K562 (cell line): ENCODE results near the gene IFFO2. TPM values are rescaled to one million over a fixed set of nuclear protein-coding genes. Genes with fewer than 3 reads are reported as not detected.

Experiments used
- ATAC-seq: fragments of 200-7000 bp; cut with Tn5 transposase; 3 replicates; pipeline ENCODE4 v1.9.1; 2020; ENCODE audit warnings: moderate library complexity
- BruUV-seq: library from RNA; stranded (reverse); fragments of 400-500 nt; replicated peaks from 2 replicates; lab custom pipeline; 2021; lab: Mats Ljungman, UMichigan
- CTCF ChIA-PET: fragments of 300-600 bp; formaldehyde crosslinking; extraction: SDS; loops from one replicate; lab custom pipeline; 2021; ENCODE audit warnings: low intra/inter-chr PET ratio; lab: Yijun Ruan, JAX
- POLR2A ChIA-PET: fragments of 300-600, 350-650 bp; sonication (Branson Sonifier 250); formaldehyde crosslinking; extraction: SDS; loops from one replicate; lab custom pipeline; 2021; ENCODE audit warnings: antibody characterized with exemption, inconsistent platforms; lab: Yijun Ruan, JAX
- DNase-seq, 4 experiments: peaks; one replicate each; pipeline versions ENCODE4 v3.0.0 to v3.0.0-alpha.2; 2011 to 2018; ENCODE audit warnings: low spot score in 3 of 4, mixed read lengths in 3 of 4; ENCODE audit errors: extremely low read depth in 1 of 4
- FAIRE-seq: peaks from 2 replicates; lab custom pipeline; 2011; peaks lifted over from hg19 to GRCh38; lab: Jason Lieb, UNC
- H2AFZ ChIP-seq: 2 replicates; pipeline ENCODE4 v1.6.0; 2011; ENCODE audit warnings: low read depth, low read length, control low read depth, inconsistent platforms
- H3K27ac ChIP-seq: fragments of 200-600 bp; 3 replicates; pipeline ENCODE4 v1.8.0; 2011; ENCODE audit warnings: low read depth, mild to moderate bottlenecking, control low read depth, inconsistent platforms, low read length, moderate library complexity, mixed read lengths; ENCODE audit errors: extremely low read depth
- H3K27me3 ChIP-seq, 2 experiments: fragments of 300-600 bp in 1 of 2; 2 replicates in 1 of 2; 3 replicates in 1 of 2; pipeline versions ENCODE4 v1.6.0 to v1.8.0; 2011; ENCODE audit warnings: inconsistent platforms in 2 of 2, low read length in 2 of 2, mild to moderate bottlenecking in 1 of 2, mixed read lengths in 1 of 2, moderate library complexity in 1 of 2; ENCODE audit not compliant: control insufficient read depth in 2 of 2, insufficient read depth in 2 of 2
- H3K36me3 ChIP-seq: fragments of 300-600 bp; 3 replicates; pipeline ENCODE4 v1.8.0; 2011; ENCODE audit warnings: mild to moderate bottlenecking, low read length, inconsistent platforms; ENCODE audit not compliant: control insufficient read depth, insufficient read depth
- H3K4me1 ChIP-seq, 2 experiments: fragments of 200-600 bp in 1 of 2; replicated peaks in 1 of 2; 2 replicates in 1 of 2; 3 replicates in 1 of 2; pipeline versions ENCODE4 v1.5.1 to v1.8.0; 2011; ENCODE audit warnings: inconsistent platforms in 2 of 2, low read length in 2 of 2, mild to moderate bottlenecking in 1 of 2, mixed read lengths in 1 of 2, moderate library complexity in 1 of 2; ENCODE audit not compliant: control insufficient read depth in 2 of 2, insufficient read depth in 2 of 2
- H3K4me2 ChIP-seq: 2 replicates; pipeline ENCODE4 v1.6.1; 2011; ENCODE audit warnings: low read length, control low read depth, inconsistent platforms, mixed read lengths; ENCODE audit not compliant: insufficient read depth
- H3K4me3 ChIP-seq: fragments of 200-600 bp; sonication (generic), shearing (Covaris generic); 2 replicates; pipeline ENCODE4 v1.5.1; 2016; ENCODE audit warnings: control low read depth, inconsistent platforms
- H3K79me2 ChIP-seq: fragments of 200-600 bp; 3 replicates; pipeline ENCODE4 v1.8.0; 2011; ENCODE audit warnings: low read length, inconsistent platforms; ENCODE audit not compliant: control insufficient read depth, insufficient read depth
- H3K9ac ChIP-seq, 2 experiments: 2 replicates each; pipeline versions ENCODE4 v1.6.0 to v1.6.1; 2011; ENCODE audit warnings: low read depth in 2 of 2, low read length in 2 of 2, control low read depth in 1 of 2, inconsistent platforms in 1 of 2, mild to moderate bottlenecking in 1 of 2, mixed read lengths in 1 of 2; ENCODE audit not compliant: insufficient read depth in 1 of 2
- H3K9me1 ChIP-seq: one replicate; pipeline ENCODE4 v1.6.0; 2011; ENCODE audit warnings: inconsistent platforms, mild to moderate bottlenecking, low read length, moderate library complexity; ENCODE audit not compliant: control insufficient read depth, insufficient read depth
- H3K9me3 ChIP-seq: replicated peaks from 2 replicates; pipeline ENCODE4 v1.5.1; 2011; ENCODE audit warnings: low read depth, low read length, inconsistent platforms; ENCODE audit not compliant: control insufficient read depth, insufficient read depth
- H4K20me1 ChIP-seq: replicated peaks from 2 replicates; pipeline ENCODE4 v1.6.1; 2011; ENCODE audit warnings: low read length, inconsistent platforms, mixed read lengths; ENCODE audit not compliant: control insufficient read depth, insufficient read depth
- ARNT ChIP-seq, 2 experiments: fragments of 450-650 bp; IDR thresholded peaks; 2 replicates each; pipeline ENCODE4 v1.6.1; 2016; ENCODE audit warnings: mild to moderate bottlenecking in 1 of 2
- CTBP1 ChIP-seq: fragments of 450-650 bp; IDR thresholded peaks from 2 replicates; pipeline ENCODE4 v1.6.1; 2016; ENCODE audit warnings: borderline replicate concordance
- EGR1 ChIP-seq: fragments of 450-650 bp; conservative IDR thresholded peaks from 2 replicates; pipeline ENCODE4 v1.6.1; 2017; ENCODE audit warnings: mild to moderate bottlenecking
- FOSL1 ChIP-seq: fragments of 200-800 bp; sonication (Bioruptor generic); conservative IDR thresholded peaks from 2 replicates; pipeline ENCODE4 v1.6.1; 2016; ENCODE audit warnings: missing genetic modification characterization, missing compliant biosample characterization
- HNRNPL ChIP-seq: fragments of 200-400 bp; formaldehyde crosslinking; IDR thresholded peaks from 2 replicates; pipeline ENCODE4 v1.6.1; 2017; ENCODE audit warnings: low read depth, mild to moderate bottlenecking, low read length
- MAFG ChIP-seq: fragments of 450-650 bp; conservative IDR thresholded peaks from 2 replicates; pipeline ENCODE4 v1.6.1; 2016; ENCODE audit warnings: missing genetic modification characterization, missing compliant biosample characterization
- SNRNP70 ChIP-seq: fragments of 200-400 bp; formaldehyde crosslinking; optimal IDR thresholded peaks from 2 replicates; pipeline ENCODE3; 2017; ENCODE audit warnings: low read depth, low read length
- ZNF253 ChIP-seq: fragments of 250-450 bp; sonication (Bioruptor Pico); conservative IDR thresholded peaks from 2 replicates; pipeline ENCODE4 v1.6.1; 2021; ENCODE audit warnings: mild to moderate bottlenecking
- ZNF444 ChIP-seq: fragments of 250-450 bp; sonication (Bioruptor Pico); IDR thresholded peaks from 2 replicates; pipeline ENCODE4 v1.4.0; 2020; ENCODE audit warnings: mild to moderate bottlenecking, moderate library complexity
- WGBS: fragments of 100-300 bp; shearing (Covaris generic); methylation state at CpG from one replicate; pipeline ENCODE4 v1.1.6; 2016; ENCODE audit warnings: low coverage, mixed read lengths; ENCODE audit not compliant: insufficient coverage; ENCODE audit errors: missing lambda C conversion rate; 5-methylcytosine and 5-hydroxymethylcytosine counted together
- in situ Hi-C: fragments of 300-500 bp; cut with MboI; formaldehyde crosslinking; loops from 4 replicates; pipeline ENCODE4 v1.15.0; 2018; ENCODE audit warnings: inconsistent platforms, mixed read lengths
- intact Hi-C: fragments of 100-400 bp; cut with micrococcal nuclease; formaldehyde crosslinking; loops from 2 replicates; pipeline ENCODE4 v1.14.2; 2022
- polyA plus RNA-seq, 8 experiments: library from polyadenylated mRNA; depleted of rRNA in 4 of 8; stranded (reverse) in 5 of 8; unstranded in 3 of 8; fragments of >200 nt; fragmentation: Nextera tagmentation in 2 of 8; fragmentation: Illumina TruSeq in 1 of 8; extraction: Ambion mirVana in 2 of 8; extraction: Trizol in 1 of 8; gene quantifications; 2 replicates each; pipeline versions ENCODE4 v1.2.1 to v1.2.3, GENCODE V29; 2011 to 2014; ENCODE audit warnings: inconsistent platforms in 1 of 8, missing spikeins in 1 of 8
- total RNA-seq, 7 experiments: library from RNA; depleted of rRNA in 6 of 7; stranded (reverse); fragments of >200 nt in 6 of 7; fragmentation: Illumina TruSeq in 2 of 7; extraction: Trizol in 2 of 7; gene quantifications; 2 replicates each; pipeline versions ENCODE4 v1.2.1 to v1.2.3, GENCODE V29; 2011 to 2021; ENCODE audit warnings: low replicate concordance in 1 of 7
- TF ChIP-seq, protein P1 (sequence below): fragments of 450-650 bp; IDR thresholded peaks from 2 replicates; pipeline ENCODE4 v1.7.0; 2016; ENCODE audit warnings: borderline replicate concordance
- TF ChIP-seq, protein P2 (sequence below): fragments of 450-650 bp; conservative IDR thresholded peaks from 2 replicates; pipeline ENCODE4 v1.6.1; 2016; ENCODE audit warnings: missing genetic modification characterization, low read depth, mild to moderate bottlenecking, missing compliant biosample characterization, moderate library complexity
- TF ChIP-seq, protein P3 (sequence below), 2 experiments: fragments of 450-650 bp; conservative IDR thresholded peaks; 2 replicates each; pipeline ENCODE4 v1.6.1; 2017; ENCODE audit warnings: mild to moderate bottlenecking in 2 of 2, moderate library complexity in 2 of 2
- TF ChIP-seq, protein P4 (sequence below), 2 experiments: IDR thresholded peaks in 1 of 2; conservative IDR thresholded peaks in 1 of 2; 2 replicates each; pipeline ENCODE4 v1.6.1; 2016; ENCODE audit warnings: low read depth in 2 of 2, mild to moderate bottlenecking in 1 of 2, missing compliant biosample characterization in 1 of 2, missing genetic modification characterization in 1 of 2, moderate library complexity in 1 of 2

IFFO2 gene
- total and polyA plus RNA-seq, 9 of the 15 experiments (the other 6 are each of a cell fraction or from before 2014, with no cell fraction given) = 0.15 to 1.0 (median 0.44) TPM; not detected in 2

DNA sequence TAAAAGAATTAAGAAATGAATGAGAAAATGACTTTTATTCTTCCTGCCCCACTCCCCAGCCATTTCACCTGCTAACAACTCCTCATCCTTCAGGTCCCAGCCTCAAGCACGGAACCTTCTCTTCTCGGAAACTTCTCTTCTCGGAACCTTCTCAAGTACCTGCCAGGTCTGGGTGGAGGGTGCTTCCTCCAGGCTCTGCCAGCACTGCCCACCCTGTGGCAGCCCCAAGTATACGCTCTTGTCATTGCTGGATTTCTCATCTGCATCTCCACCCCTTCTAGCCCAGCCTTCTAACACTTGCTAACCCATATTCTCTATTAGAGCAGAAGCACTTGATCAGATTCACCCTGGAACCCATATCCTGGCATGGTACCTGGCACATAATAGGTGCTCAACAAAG is 3.9 kb upstream of the IFFO2 start:
- in situ Hi-C loops (no loop called here), intact Hi-C loops (no loop called here)
- ATAC-seq = no peak
- POLR2A ChIA-PET = interaction anchor here (0.7 kb wide), 1 partner anchor 308 kb away, joined by 3 read pairs; no protein-coding TSS in a partner anchor
- CTCF ChIA-PET = no interaction called here
- H3K4me1 ChIP-seq = peaks cover 0 to 20% of the 10 kb centered on the region in 2 experiments; a peak in 4 of 5 replicates
- no peak overlapping the region for H2AFZ ChIP-seq
- TF ChIP-seq CTBP1 = no peak
- TF ChIP-seq, protein P1, sequence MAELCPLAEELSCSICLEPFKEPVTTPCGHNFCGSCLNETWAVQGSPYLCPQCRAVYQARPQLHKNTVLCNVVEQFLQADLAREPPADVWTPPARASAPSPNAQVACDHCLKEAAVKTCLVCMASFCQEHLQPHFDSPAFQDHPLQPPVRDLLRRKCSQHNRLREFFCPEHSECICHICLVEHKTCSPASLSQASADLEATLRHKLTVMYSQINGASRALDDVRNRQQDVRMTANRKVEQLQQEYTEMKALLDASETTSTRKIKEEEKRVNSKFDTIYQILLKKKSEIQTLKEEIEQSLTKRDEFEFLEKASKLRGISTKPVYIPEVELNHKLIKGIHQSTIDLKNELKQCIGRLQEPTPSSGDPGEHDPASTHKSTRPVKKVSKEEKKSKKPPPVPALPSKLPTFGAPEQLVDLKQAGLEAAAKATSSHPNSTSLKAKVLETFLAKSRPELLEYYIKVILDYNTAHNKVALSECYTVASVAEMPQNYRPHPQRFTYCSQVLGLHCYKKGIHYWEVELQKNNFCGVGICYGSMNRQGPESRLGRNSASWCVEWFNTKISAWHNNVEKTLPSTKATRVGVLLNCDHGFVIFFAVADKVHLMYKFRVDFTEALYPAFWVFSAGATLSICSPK = no peak
- TF ChIP-seq SNRNP70 = no peak
- TF ChIP-seq HNRNPL = no peak
- TF ChIP-seq, protein P2, sequence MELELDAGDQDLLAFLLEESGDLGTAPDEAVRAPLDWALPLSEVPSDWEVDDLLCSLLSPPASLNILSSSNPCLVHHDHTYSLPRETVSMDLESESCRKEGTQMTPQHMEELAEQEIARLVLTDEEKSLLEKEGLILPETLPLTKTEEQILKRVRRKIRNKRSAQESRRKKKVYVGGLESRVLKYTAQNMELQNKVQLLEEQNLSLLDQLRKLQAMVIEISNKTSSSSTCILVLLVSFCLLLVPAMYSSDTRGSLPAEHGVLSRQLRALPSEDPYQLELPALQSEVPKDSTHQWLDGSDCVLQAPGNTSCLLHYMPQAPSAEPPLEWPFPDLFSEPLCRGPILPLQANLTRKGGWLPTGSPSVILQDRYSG = no peak
- no peak for TF ChIP-seq EGR1
- no peak for TF ChIP-seq FOSL1 (tag)
- no peak for TF ChIP-seq ARNT (IDR thresholded peaks at IDR 0.05)
- TF ChIP-seq ZNF253 (CRISPR knock-in tag) = no peak
- TF ChIP-seq, protein P3, sequence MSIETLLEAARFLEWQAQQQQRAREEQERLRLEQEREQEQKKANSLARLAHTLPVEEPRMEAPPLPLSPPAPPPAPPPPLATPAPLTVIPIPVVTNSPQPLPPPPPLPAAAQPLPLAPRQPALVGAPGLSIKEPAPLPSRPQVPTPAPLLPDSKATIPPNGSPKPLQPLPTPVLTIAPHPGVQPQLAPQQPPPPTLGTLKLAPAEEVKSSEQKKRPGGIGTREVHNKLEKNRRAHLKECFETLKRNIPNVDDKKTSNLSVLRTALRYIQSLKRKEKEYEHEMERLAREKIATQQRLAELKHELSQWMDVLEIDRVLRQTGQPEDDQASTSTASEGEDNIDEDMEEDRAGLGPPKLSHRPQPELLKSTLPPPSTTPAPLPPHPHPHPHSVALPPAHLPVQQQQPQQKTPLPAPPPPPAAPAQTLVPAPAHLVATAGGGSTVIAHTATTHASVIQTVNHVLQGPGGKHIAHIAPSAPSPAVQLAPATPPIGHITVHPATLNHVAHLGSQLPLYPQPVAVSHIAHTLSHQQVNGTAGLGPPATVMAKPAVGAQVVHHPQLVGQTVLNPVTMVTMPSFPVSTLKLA (conservative IDR thresholded peaks at IDR 0.05) = no peak
- TF ChIP-seq, protein P4, sequence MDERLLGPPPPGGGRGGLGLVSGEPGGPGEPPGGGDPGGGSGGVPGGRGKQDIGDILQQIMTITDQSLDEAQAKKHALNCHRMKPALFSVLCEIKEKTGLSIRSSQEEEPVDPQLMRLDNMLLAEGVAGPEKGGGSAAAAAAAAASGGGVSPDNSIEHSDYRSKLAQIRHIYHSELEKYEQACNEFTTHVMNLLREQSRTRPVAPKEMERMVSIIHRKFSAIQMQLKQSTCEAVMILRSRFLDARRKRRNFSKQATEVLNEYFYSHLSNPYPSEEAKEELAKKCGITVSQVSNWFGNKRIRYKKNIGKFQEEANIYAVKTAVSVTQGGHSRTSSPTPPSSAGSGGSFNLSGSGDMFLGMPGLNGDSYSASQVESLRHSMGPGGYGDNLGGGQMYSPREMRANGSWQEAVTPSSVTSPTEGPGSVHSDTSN (CRISPR knock-in tag; IDR thresholded peaks at IDR 0.05; ENCODE audit: low read depth) = no peak
- TF ChIP-seq, protein P4 (tag; conservative IDR thresholded peaks at IDR 0.05; ENCODE audit: low read depth) = no peak
- TF ChIP-seq ZNF444 (CRISPR knock-in tag) = no peak
- TF ChIP-seq MAFG (tag) = no peak
- H3K9ac ChIP-seq = no peak overlapping the region
- H3K9me3 ChIP-seq = no peaks in the 10 kb centered on the region
- H3K27me3 ChIP-seq = peaks cover 53 to 69% of the 10 kb centered on the region in 2 experiments
- no peak overlapping the region for H3K27ac ChIP-seq
- no peaks in the 10 kb centered on the region for H3K36me3 ChIP-seq
- no peaks in the 10 kb centered on the region for H3K79me2 ChIP-seq
- FAIRE-seq = no peak
- no peak overlapping the region for H3K4me3 ChIP-seq
- 0 out of 2 replicates have a peak, but pooled peaks cover 17% of the 10 kb centered on the region for H4K20me1 ChIP-seq
- 0% methylated on average over 4 of the region's 4 CpGs for WGBS
- no peaks in the 10 kb centered on the region for H3K9me1 ChIP-seq
- H3K4me2 ChIP-seq = no peak overlapping the region
- no TSS peak for BruUV-seq
- no peak for DNase-seq
